SW480 (cell line): ENCODE measurements around the gene POLR2M.

Experiments used
- DNase-seq: peaks from one replicate; pipeline ENCODE4 v3.0.0-alpha.2; 2016; ENCODE audit warnings: low spot score

POLR2M gene

GRCh38 chr15:57706405-57707209 is at the start of gene POLR2M:
POLR2M (plus strand) TSS chr15:57706714; CDS start chr15:57706843, 129 bp downstream.
- DNase-seq = peak; percentile 91

DNA sequence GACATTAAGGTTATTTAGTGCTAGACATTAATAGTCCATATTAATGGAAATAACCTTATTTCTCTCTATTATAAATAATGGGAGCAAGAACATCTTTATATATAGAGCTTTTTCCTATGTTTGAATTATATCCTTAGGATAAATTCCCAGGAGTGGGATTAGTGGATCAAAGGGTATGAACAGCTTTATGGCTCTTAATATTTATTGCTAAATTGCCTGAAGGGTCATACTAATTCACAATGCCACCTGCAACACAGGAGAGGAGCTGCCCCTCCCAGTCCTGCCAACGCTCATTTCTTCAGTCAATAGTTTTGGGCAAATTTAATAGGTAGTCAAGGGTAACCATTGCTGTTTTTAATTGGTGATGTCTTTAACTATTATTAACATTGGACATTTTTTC is 48.9 kb upstream of the POLR2M start:
- DNase-seq = no peak

- DNase-seq = no peak
Measured at GRCh38 chr15:57662091-57662744, 44.3 kb upstream of the POLR2M start.

- DNase-seq = no peak
Measured at GRCh38 chr15:57662802-57663201, 43.7 kb upstream of the POLR2M start.

GRCh38 chr15:57663262-57663661 is 43.3 kb upstream of the POLR2M start:
- no peak for DNase-seq

GRCh38 chr15:57665194-57665593 is 41.3 kb upstream of the POLR2M start:
- no peak for DNase-seq

GRCh38 chr15:57665939-57666338 is 40.6 kb upstream of the POLR2M start:
- no peak for DNase-seq

- DNase-seq = peak; percentile 44
Measured at GRCh38 chr15:57667171-57667849, 39.2 kb upstream of the POLR2M start.

- DNase-seq = no peak
Measured at GRCh38 chr15:57668016-57668415, 38.5 kb upstream of the POLR2M start.

GRCh38 chr15:57671636-57672035 is 34.9 kb upstream of the POLR2M start:
- no peak for DNase-seq

DNA sequence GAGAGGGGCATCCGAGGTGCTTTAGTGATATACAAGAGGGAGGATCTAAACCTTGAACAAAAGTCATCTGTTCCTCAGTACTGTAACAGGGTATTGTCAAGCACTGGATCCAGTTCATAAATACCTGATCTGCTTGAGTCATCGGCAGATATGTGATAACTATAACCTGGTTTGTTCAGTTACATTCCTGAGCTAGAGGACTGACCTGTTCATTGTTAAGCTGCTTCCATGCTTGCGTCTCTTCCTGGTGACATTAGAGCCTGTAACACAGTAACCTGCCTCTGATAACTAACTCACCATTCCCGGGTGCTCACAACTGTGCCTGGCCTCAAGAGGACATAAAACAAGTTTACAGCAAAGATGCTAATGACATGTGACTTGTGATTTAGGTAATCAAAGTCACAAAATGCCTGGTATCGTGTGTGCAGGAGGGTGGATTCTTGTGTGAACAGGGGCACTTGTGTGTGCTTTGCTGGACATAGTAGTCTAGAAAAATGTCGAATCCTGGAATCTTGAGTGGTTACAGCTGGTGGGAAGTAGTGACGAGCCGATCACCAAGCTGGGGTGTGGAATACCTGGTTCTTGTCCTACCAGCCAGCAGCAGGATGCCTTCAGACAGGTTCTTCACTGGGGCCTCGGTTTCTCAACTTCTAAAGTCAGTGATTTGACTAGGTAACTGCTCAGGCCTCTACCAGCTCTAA is 30.9 kb upstream of the POLR2M start:
- DNase-seq = no peak

DNA sequence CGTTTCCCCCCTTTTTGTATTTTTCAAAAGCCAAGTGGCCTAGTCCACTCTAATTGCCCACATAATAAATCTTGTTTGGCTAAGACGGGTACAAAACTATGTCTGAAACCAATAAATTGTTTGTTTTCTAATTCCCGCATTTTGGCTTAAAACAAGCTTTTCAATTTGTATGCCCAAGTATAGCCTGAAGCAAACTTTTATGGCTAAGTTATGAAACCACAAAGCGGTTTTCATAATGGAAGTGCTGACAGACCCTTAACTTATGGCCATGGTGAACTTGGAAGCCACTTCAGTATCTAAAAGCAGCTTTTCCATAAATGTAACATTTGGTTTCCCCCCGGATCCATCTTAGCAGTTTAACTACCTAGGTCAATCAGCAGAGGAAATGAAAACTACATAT is 29.9 kb upstream of the POLR2M start:
- no peak for DNase-seq

DNA sequence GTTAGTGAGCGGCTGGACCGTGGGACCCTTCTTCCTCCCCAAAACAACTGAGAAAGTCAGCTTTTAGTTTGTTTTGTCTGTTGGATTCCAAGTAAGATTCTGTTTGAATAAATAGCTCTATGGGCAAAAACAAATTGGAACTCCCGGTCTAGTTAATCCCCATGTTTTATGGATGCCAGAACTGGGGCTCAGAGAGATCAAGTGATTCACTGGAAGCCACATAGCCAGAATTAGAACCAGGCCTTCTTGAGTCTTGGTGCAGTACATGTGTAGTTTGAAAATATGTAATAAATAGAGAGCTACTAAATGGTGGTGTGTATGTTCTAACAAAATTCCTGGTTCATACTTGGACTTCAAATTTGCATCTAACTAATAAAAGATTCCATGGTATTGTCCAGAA is 29.3 kb upstream of the POLR2M start:
- no peak for DNase-seq

DNA sequence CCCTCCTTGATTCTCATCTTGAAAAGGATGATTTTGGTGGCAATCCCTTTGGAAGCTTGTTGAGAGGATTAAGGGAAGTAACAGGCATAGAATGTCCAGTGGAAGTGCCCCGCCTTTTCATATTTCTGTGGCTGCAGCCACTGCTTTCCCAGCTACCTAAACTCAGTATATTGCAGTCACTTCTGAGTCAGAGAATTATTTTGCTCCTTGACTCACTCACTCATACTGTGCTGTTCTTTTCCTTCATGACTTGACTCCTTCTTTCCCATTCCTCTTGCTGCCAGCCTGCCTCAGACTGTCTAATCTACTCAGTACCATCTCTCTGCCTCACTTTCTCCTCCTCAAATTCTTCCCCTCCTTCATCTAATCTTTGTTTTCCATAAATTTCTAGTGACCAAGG is 26.5 kb upstream of the POLR2M start:
- no peak for DNase-seq

- DNase-seq = no peak
Measured at GRCh38 chr15:57681011-57681410, 25.5 kb upstream of the POLR2M start.

DNA sequence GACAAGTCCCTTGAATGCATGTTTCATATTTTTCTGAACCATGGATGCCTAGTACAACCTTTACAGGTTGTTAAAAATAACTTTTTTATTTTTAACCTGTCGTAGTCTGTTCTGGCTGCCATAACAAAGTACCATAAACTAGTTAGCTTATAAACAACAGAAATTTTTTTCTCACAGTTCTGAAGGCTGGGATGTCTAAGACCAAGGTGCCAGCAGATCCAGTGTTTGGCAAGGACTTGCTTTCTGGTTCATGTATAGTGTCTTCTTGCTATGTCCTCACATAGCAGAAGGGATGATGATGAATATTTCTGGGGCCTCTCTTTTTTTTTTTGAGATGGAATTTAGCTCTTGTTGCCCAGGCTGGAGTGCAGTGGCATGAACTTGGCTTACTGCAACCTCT is 23.0 kb upstream of the POLR2M start:
- DNase-seq = no peak

DNA sequence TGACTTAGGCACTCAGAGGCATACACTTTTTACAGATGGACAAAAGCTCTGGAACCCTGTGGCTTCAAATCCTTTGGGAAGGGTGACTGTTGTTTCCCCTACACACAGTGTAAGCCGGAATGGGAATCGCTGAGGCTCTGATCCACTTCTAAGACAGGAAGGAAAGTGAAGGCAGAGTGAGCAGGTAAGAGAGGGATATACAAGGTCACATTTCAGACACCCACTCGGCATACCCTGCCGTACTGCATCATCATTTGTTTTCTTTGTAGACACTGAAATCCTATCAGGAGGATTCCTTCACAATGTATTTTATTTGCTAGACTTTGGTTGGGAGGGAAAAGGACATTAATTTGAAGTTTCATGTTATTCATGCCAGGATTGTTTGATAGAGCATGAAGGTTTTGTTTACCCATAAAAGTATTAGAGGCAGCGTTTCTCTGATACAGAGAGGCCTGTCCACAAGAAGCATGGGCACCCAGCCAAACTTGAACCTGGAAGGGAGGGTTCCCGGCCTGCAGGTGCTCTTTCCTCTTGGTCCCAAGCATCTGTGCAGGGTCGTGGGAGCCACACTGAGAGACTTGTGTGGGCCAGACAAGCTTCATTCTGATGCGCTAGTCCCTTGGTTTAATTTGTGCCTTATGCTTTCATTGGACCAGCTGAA is 21.9 kb upstream of the POLR2M start:
- no peak for DNase-seq

DNA sequence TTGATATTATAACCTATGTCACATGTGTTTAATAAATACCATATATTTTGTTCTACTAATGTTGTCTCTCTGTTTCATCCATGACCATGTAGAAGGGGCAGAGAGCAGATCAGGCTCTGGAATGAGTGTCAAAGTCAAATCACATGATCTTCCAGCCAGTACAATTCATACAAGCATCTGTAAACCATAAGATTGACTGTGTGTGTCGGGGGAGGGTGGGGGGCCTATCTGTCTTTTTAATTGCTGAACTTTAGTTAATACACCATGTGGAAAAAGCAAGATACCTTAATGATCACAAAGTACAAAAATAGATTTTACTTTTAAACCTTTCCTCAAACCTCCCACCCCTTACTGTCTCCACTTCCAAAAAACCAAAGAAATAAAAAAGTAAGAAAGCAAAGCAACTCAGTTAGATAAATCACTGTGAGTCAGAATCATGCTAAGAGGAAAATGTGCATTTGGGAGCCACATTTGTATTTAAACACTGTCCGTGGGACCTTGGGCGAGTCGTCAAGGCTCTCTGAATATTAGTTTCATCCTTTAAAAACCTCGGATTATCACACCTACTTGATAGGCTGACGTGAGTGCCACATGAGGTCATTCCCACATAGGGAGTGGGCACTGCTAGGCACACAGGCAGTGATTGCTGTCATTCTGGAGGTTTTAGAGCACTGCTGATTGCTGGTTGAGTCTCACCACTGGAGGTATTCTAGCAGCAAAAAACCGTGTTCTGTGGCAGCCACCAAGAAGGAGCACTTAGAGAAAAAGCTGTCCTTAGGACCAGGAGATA is 21.0 kb upstream of the POLR2M start:
- no peak for DNase-seq

- no peak for DNase-seq
Measured at GRCh38 chr15:57686657-57687056, 19.9 kb upstream of the POLR2M start.

GRCh38 chr15:57690341-57690966 is 16.1 kb upstream of the POLR2M start:
- DNase-seq = no peak

DNA sequence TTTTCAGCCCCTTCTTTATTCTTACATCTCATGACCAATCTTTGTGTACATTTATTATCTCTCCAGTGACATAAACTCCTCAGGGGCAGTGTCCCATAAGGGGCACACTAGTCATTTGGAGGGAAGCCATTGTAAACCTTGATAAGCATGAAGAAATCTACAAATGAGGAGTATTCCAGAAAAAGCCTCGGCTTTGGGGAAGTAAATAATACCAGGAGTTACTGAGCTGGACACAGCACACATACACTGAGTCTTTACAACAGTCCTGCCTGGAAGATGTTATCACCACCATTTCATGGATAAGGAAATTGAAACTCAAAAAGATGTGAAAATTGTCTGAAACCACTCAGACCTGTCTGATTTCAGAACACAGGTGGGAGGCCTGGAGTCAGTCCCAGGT is 15.4 kb upstream of the POLR2M start:
- no peak for DNase-seq
